NB4 (cell line): Measurements from ENCODE around the gene DYNLT3.
A peak's percentile ranks its signal among the peaks of the same experiment; 100 is the strongest.

Experiments
- DNase-seq: peaks from one replicate; pipeline ENCODE4 v3.0.0; 2010; ENCODE audit warnings: low read depth
- H3K4me3 ChIP-seq: one replicate; pipeline ENCODE4 v1.5.1; 2011; ENCODE audit warnings: mild to moderate bottlenecking, low read depth, low read length, moderate library complexity
- MYC ChIP-seq: IDR thresholded peaks from 2 replicates; pipeline ENCODE4 v1.6.1; 2011; ENCODE audit warnings: low read depth, low read length
- POLR2A ChIP-seq: IDR thresholded peaks from 2 replicates; pipeline ENCODE4 v1.6.1; 2011; ENCODE audit warnings: mild to moderate bottlenecking; ENCODE audit not compliant: insufficient read length; ENCODE audit errors: extremely low read depth
- TF ChIP-seq, protein P1 (sequence below): IDR thresholded peaks from 2 replicates; pipeline ENCODE4 v1.6.1; 2011; ENCODE audit warnings: low read depth, low read length
- TF ChIP-seq, protein P2 (sequence below): IDR thresholded peaks from one replicate; pipeline ENCODE4 v1.5.1; 2012; ENCODE audit warnings: low read depth, low read length

Gene DYNLT3

DNA sequence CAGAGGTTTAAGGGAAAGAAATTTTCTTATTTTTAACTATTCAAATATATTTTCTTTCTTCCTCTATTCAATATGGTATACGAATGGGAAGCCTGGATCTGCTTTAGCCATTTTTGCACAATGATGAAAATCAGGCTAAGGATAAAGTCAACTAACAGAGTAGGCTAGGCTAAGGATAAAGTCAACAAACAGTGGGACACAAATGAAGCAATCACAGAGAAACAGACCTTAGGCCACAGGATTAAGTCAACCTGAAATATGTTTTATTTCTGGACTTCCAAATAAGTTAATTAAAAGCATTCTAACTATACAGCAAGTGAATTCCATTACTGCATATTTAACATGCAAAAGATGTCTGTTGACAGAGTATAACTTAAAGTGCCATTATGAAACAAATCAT is 17.0 kb downstream of the DYNLT3 start:
- no peak for DNase-seq
- TF ChIP-seq MYC: no peak
- no peak for TF ChIP-seq POLR2A
- TF ChIP-seq, protein P1, sequence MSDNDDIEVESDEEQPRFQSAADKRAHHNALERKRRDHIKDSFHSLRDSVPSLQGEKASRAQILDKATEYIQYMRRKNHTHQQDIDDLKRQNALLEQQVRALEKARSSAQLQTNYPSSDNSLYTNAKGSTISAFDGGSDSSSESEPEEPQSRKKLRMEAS: no peak
- TF ChIP-seq, protein P2, sequence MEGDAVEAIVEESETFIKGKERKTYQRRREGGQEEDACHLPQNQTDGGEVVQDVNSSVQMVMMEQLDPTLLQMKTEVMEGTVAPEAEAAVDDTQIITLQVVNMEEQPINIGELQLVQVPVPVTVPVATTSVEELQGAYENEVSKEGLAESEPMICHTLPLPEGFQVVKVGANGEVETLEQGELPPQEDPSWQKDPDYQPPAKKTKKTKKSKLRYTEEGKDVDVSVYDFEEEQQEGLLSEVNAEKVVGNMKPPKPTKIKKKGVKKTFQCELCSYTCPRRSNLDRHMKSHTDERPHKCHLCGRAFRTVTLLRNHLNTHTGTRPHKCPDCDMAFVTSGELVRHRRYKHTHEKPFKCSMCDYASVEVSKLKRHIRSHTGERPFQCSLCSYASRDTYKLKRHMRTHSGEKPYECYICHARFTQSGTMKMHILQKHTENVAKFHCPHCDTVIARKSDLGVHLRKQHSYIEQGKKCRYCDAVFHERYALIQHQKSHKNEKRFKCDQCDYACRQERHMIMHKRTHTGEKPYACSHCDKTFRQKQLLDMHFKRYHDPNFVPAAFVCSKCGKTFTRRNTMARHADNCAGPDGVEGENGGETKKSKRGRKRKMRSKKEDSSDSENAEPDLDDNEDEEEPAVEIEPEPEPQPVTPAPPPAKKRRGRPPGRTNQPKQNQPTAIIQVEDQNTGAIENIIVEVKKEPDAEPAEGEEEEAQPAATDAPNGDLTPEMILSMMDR: no peak

DNA sequence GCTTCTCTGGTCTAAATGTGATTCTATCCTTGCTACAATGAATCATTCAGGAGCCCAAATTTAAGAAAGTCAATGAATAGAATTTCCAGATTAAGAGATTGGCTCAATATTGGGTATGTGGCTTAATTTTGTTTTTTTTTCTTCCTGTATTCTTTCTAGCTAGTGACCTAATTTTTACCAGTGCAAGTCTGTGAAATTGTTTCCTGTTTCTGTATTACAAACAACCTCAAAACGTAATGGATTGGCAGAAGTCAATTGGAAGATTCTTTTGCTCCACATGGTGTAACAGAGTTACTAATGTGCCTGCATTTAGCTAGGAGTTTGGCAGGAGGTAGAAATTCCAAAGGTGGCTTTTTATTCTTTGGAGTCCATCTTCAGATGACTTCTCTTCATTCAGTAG is 17.6 kb downstream of the DYNLT3 start:
- H3K4me3 ChIP-seq: no peak overlapping the region
- DNase-seq: no peak
- no peak for TF ChIP-seq POLR2A
- TF ChIP-seq MYC: no peak
- TF ChIP-seq, protein P2: no peak
- TF ChIP-seq, protein P1: no peak

More for the DNA sequence above, 17.0 kb downstream of the DYNLT3 start:
- H3K4me3 ChIP-seq: no peak overlapping the region

DNA sequence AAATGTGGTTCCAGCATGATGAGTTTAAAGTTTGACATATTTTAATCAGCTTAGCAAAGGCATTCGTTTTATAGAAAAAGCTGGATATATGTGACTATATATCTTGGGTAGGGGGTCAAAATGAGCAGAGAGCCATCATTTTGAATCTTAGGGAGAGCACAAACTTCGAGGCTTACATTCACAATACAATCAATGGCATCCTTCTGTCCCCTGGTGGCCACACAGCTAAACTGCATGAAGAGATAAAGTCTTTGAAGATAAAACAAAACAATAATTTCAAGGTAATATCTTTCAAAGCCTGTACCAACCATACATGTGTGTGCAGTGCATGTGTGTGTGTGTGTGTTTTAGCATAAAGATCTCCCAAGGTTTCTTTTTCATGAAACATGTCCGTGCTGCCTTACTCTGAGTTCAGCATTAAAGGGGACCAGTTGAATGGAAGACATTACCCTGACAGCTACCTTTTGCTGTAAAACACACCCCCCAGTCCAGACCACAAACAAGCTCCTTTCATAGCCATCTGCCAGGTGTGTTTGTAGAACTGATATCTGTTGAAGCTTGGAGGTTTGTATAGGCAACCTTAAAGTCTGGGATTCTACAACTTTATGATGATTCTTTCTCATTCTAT is 22.0 kb downstream of the DYNLT3 start:
- H3K4me3 ChIP-seq: no peak overlapping the region
- TF ChIP-seq, protein P2: peak; percentile 74
- no peak for TF ChIP-seq POLR2A
- DNase-seq: peak; percentile 73

DNA sequence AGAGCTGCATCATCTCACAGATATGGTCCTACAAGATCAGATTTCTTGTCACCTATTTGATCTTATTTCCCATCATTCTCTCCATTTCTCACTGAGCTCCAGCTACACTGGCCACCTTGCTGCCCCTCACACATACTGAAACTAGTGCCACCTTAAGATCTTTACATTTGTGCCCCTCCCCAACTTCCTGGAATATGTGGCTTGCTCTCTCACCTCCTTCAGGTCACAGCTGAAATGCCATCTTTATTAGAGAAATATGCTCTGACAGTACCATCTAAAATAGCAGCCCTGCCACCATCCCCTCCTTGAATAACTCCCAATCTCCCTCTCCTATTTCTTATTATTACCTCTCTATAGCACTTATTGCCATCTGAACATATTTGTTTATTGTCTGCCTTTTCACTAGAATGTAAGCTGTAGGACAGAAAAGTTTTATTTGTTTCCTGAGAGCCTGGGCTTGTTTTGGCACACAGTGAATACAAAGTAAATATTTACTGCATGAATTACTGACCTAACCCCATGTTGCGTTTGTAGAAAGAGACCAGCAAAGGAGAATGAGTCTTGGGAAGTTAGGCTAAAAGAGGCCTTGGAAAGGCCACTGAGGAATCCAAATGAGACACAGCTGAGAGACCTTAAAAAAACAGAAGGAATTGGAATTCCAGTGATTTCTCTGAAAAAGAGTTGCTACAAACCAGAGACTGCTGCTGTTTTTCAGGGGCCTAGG is 22.7 kb downstream of the DYNLT3 start:
- peak; percentile 21 for DNase-seq
- H3K4me3 ChIP-seq: no peak overlapping the region
- TF ChIP-seq, protein P2: no peak
- TF ChIP-seq, protein P1: no peak
- TF ChIP-seq POLR2A: no peak
- no peak for TF ChIP-seq MYC

DNA sequence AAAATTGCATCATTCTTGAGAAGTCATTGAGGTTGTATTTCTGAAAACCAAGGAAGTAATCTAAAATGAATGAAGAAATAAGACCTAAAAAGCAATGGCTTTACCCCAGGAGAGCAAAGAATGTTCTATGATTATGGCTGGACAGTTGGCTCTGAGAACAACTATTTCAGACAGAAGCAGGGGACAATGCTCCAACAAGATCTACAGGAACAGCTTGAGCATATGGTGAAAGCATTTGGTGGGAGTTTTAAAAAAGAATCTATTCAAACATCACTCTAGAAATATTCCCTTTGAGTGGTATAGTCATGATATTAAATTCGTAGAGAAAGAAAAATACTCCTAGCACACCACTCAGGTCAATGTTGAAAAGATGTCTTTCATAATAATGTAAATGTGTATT is 26.7 kb downstream of the DYNLT3 start:
- no peak for DNase-seq
- no peak for TF ChIP-seq MYC
- TF ChIP-seq POLR2A: no peak
- TF ChIP-seq, protein P1: no peak
- TF ChIP-seq, protein P2: no peak
- H3K4me3 ChIP-seq: no peak overlapping the region
